IMR-90 (cell line): Measurements from ENCODE around the gene AGK. TPM values are rescaled to one million over a fixed set of nuclear protein-coding genes. Genes with fewer than 3 reads are reported as not detected.

ENCODE experiments used
- ATAC-seq: fragments of 200-7000 bp; cut with Tn5 transposase; 2 replicates; pipeline ENCODE4 v1.9.1; 2020; ENCODE audit warnings: low read depth, mild to moderate bottlenecking, moderate library complexity
- BruUV-seq: library from RNA; stranded (reverse); fragments of 400-500 nt; replicated peaks from 2 replicates; lab custom pipeline; 2021; lab: Mats Ljungman, UMichigan
- CTCF ChIA-PET: fragments of 300-600 bp; formaldehyde crosslinking; extraction: SDS; loops from one replicate; lab custom pipeline; 2021; ENCODE audit warnings: antibody characterized with exemption; lab: Yijun Ruan, JAX
- POLR2A ChIA-PET: fragments of 300-600 bp; sonication (Branson Sonifier 250); formaldehyde crosslinking; loops from one replicate; lab custom pipeline; 2022; ENCODE audit warnings: antibody characterized with exemption; ENCODE audit not compliant: unreplicated experiment; lab: Charles Lee
- DNase-seq: peaks from one replicate; pipeline ENCODE4 v3.0.0; 2013
- H2AFZ ChIP-seq: replicated peaks from 2 replicates; pipeline ENCODE3; 2013; ENCODE audit warnings: low read length, mild to moderate bottlenecking; ENCODE audit not compliant: poor library complexity
- H2AK5ac ChIP-seq: 2 replicates; pipeline ENCODE4 v1.6.1; 2013; ENCODE audit warnings: low read depth, low read length, inconsistent platforms
- H2AK9ac ChIP-seq: replicated peaks from 2 replicates; pipeline ENCODE3; 2013; ENCODE audit warnings: mild to moderate bottlenecking, low read depth, low read length, moderate library complexity; ENCODE audit not compliant: poor library complexity
- H2BK120ac ChIP-seq: 2 replicates; pipeline ENCODE4 v1.6.1; 2013; ENCODE audit warnings: low read depth, low read length, inconsistent platforms
- H2BK15ac ChIP-seq: 3 replicates; pipeline ENCODE4 v1.6.1; 2013; ENCODE audit warnings: low read depth, low read length, inconsistent platforms
- H2BK20ac ChIP-seq: 2 replicates; pipeline ENCODE4 v1.6.1; 2013; ENCODE audit warnings: low read depth, mild to moderate bottlenecking, inconsistent platforms, low read length, moderate library complexity
- H2BK5ac ChIP-seq: 2 replicates; pipeline ENCODE4 v1.6.1; 2013; ENCODE audit warnings: mild to moderate bottlenecking, low read depth, low read length, inconsistent platforms; ENCODE audit not compliant: poor library complexity, severe bottlenecking
- H3K14ac ChIP-seq: replicated peaks from 2 replicates; pipeline ENCODE4 v1.6.1; 2013; ENCODE audit warnings: low read depth, low read length, inconsistent platforms
- H3K18ac ChIP-seq: 2 replicates; pipeline ENCODE4 v1.6.1; 2013; ENCODE audit warnings: low read depth, low read length, control low read depth
- H3K23ac ChIP-seq: 2 replicates; pipeline ENCODE4 v1.6.1; 2013; ENCODE audit warnings: low read depth, low read length, inconsistent platforms
- H3K27ac ChIP-seq: 2 replicates; pipeline ENCODE4 v1.5.1; 2013; ENCODE audit warnings: mild to moderate bottlenecking, control low read depth, low read length; ENCODE audit not compliant: insufficient read depth
- H3K27me3 ChIP-seq: 2 replicates; pipeline ENCODE4 v1.6.1; 2013; ENCODE audit warnings: low read length; ENCODE audit not compliant: control insufficient read depth, insufficient read depth
- H3K36me3 ChIP-seq: 2 replicates; pipeline ENCODE4 v1.6.1; 2013; ENCODE audit warnings: low read length, mixed read lengths; ENCODE audit not compliant: control insufficient read depth, insufficient read depth
- H3K4ac ChIP-seq: 2 replicates; pipeline ENCODE4 v1.6.1; 2013; ENCODE audit warnings: low read depth, low read length, inconsistent platforms
- H3K4me1 ChIP-seq: 2 replicates; pipeline ENCODE4 v1.6.1; 2013; ENCODE audit warnings: low read length, mixed read lengths; ENCODE audit not compliant: control insufficient read depth, insufficient read depth
- H3K4me2 ChIP-seq: 2 replicates; pipeline ENCODE4 v1.6.1; 2013; ENCODE audit warnings: low read depth, mild to moderate bottlenecking, control low read depth, low read length, moderate library complexity
- H3K4me3 ChIP-seq: 2 replicates; pipeline ENCODE4 v1.5.1; 2013; ENCODE audit warnings: low read depth, mild to moderate bottlenecking, control low read depth, low read length, moderate library complexity; ENCODE audit not compliant: insufficient read depth
- H3K56ac ChIP-seq: 2 replicates; pipeline ENCODE4 v1.6.1; 2013; ENCODE audit warnings: low read length, inconsistent platforms; ENCODE audit not compliant: insufficient read depth; ENCODE audit errors: extremely low read depth
- H3K79me1 ChIP-seq, 2 experiments: 2 replicates each; pipeline ENCODE4 v1.6.1; 2013; ENCODE audit warnings: low read length in 2 of 2, inconsistent platforms in 1 of 2, low read depth in 1 of 2
- H3K9ac ChIP-seq: 2 replicates; pipeline ENCODE4 v1.6.1; 2013; ENCODE audit warnings: low read depth, low read length, control low read depth
- H3K9me1 ChIP-seq: 2 replicates; pipeline ENCODE4 v1.6.1; 2013; ENCODE audit warnings: low read length, inconsistent platforms; ENCODE audit not compliant: insufficient read depth
- H3K9me3 ChIP-seq: 2 replicates; pipeline ENCODE4 v1.6.1; 2013; ENCODE audit warnings: low read length; ENCODE audit not compliant: control insufficient read depth, insufficient read depth
- H4K20me1 ChIP-seq: 2 replicates; pipeline ENCODE4 v1.6.1; 2013; ENCODE audit warnings: low read length, inconsistent platforms; ENCODE audit not compliant: insufficient read depth
- H4K5ac ChIP-seq: 2 replicates; pipeline ENCODE4 v1.6.1; 2013; ENCODE audit warnings: mild to moderate bottlenecking, low read depth, low read length, control low read depth
- H4K8ac ChIP-seq, 2 experiments: 2 replicates each; pipeline ENCODE4 v1.6.1; 2013; ENCODE audit warnings: low read depth in 2 of 2, low read length in 2 of 2, control low read depth in 1 of 2, inconsistent platforms in 1 of 2
- H4K91ac ChIP-seq: 2 replicates; pipeline ENCODE4 v1.6.1; 2013; ENCODE audit warnings: low read depth, low read length, inconsistent platforms; ENCODE audit not compliant: insufficient read depth
- POLR2A ChIP-seq: IDR thresholded peaks from 2 replicates; pipeline ENCODE4 v1.6.1; 2012; ENCODE audit warnings: mild to moderate bottlenecking, low read depth, low read length
- RCOR1 ChIP-seq: IDR thresholded peaks from 2 replicates; pipeline ENCODE4 v1.6.1; 2012; ENCODE audit warnings: mild to moderate bottlenecking, low read length, improper control_type of control experiment; ENCODE audit not compliant: insufficient replicate concordance
- RFX5 ChIP-seq: IDR thresholded peaks from 2 replicates; pipeline ENCODE4 v1.8.0; 2012; ENCODE audit warnings: low read depth, mild to moderate bottlenecking, low read length, moderate library complexity
- SMC3 ChIP-seq: fragments of 150-350 bp; IDR thresholded peaks from 2 replicates; pipeline ENCODE4 v1.6.1; 2016; ENCODE audit warnings: low read depth, mild to moderate bottlenecking, antibody characterized with exemption, low read length, moderate library complexity
- USF2 ChIP-seq: fragments of 150-350 bp; IDR thresholded peaks from 2 replicates; pipeline ENCODE4 v1.6.1; 2017; ENCODE audit warnings: mild to moderate bottlenecking, antibody characterized with exemption, low read length, low read depth
- WGBS, 2 experiments: methylation state at CpG; one replicate each; pipeline versions ENCODE4 v1.1.5 to v1.1.7; 2013; ENCODE audit warnings: missing lambda C conversion rate in 2 of 2; ENCODE audit not compliant: insufficient read length in 1 of 2; ENCODE audit errors: extremely low coverage in 2 of 2; 5-methylcytosine and 5-hydroxymethylcytosine counted together
- dilution Hi-C: fragments of 300-500 bp; cut with HindIII; formaldehyde crosslinking; loops from one replicate; pipeline ENCODE4 v1.14.3; 2018; ENCODE audit warnings: low sequenced_read_pairs; ENCODE audit not compliant: unreplicated experiment
- in situ Hi-C: fragments of 300-500 bp; cut with MboI; formaldehyde crosslinking; loops from 3 replicates; pipeline ENCODE4 v1.14.3; 2019; ENCODE audit warnings: low sequenced_read_pairs, inconsistent platforms, mixed read lengths
- intact Hi-C: fragments of 100-400 bp; cut with micrococcal nuclease; formaldehyde crosslinking; loops from 2 replicates; pipeline ENCODE4 v1.10.0; 2022
- polyA plus RNA-seq, 3 experiments: library from polyadenylated mRNA; depleted of rRNA; stranded (reverse); fragments of >200 nt; gene quantifications; 2 replicates each; pipeline ENCODE4 v1.2.3, GENCODE V29; 2012; ENCODE audit warnings: low replicate concordance in 1 of 3
- total RNA-seq: library from RNA; depleted of rRNA; stranded (reverse); fragments of >200 nt; gene quantifications from 2 replicates; pipeline ENCODE4 v1.2.3, GENCODE V29; 2012

Gene AGK
- total and polyA plus RNA-seq, 2 of the 4 experiments (the other 2 are of a cell fraction), result 35.5 to 37.3 TPM

GRCh38 chr7:141663081-141663849 is 112.1 kb downstream of the AGK start:
- Histone ChIP-seq H3K9ac (no peak overlapping the region), H2BK5ac (no peak overlapping the region), H3K56ac (no peak overlapping the region), H3K79me1 (no peaks in the 10 kb centered on the region), H3K4ac (no peak overlapping the region), H2AK5ac (no peak overlapping the region), H3K4me1 (no peaks in the 10 kb centered on the region), H3K27ac (no peak overlapping the region), H2BK20ac (no peak overlapping the region), H3K18ac (no peak overlapping the region), H3K23ac (no peak overlapping the region), H3K4me3 (no peak overlapping the region), H3K9me3 (no peaks in the 10 kb centered on the region), H2BK120ac (no peak overlapping the region), H2AK9ac (no peak overlapping the region), H3K27me3 (no peaks in the 10 kb centered on the region), H2AFZ (no peak overlapping the region), H4K8ac (no peak overlapping the region), H4K20me1 (no peaks in the 10 kb centered on the region), H3K36me3 (peaks cover 14% of the 10 kb centered on the region), H3K9me1 (no peaks in the 10 kb centered on the region; the same call in 1 of the 2 replicates), H2BK15ac (no peak overlapping the region), H3K14ac (no peak overlapping the region), H4K5ac (no peak overlapping the region), H3K4me2 (no peak overlapping the region), H4K91ac (no peak overlapping the region)
- POLR2A ChIA-PET, result no interaction called here
- TF ChIP-seq USF2, result no peak
- TF ChIP-seq RFX5, result no peak
- TF ChIP-seq SMC3, result no peak
- TF ChIP-seq RCOR1, result no peak
- no peak for TF ChIP-seq POLR2A
- CTCF ChIA-PET, result interaction anchor here (0.5 to 1.0 kb wide), 2 partner anchors 9 to 1257 kb away, joined by 3 to 5 read pairs; no protein-coding TSS in a partner anchor
- BruUV-seq, result no TSS peak
- in situ Hi-C loops, result no loop called here
- no CpG with 5 or more reads among the region's 6 CpGs for WGBS, 2 experiments
- dilution Hi-C loops, result no loop called here
- no peak for ATAC-seq
- intact Hi-C loops, result no loop called here
- DNase-seq, result no peak
